Activated CD4-positive, alpha-beta T cell treated with anti-CD3 and anti-CD28 coated beads, Interleukin-2, Interleukin-4, amounts not matched to agents 100 ng/mL and 50 ng/mL, durations not matched to agents 16 hours and 8 hours (primary cell): Measurements from ENCODE around the gene DUOX2.

ENCODE experiments used
- DNase-seq: peaks from one replicate; pipeline ENCODE4 v3.0.0-alpha.2; 2020; ENCODE audit warnings: low spot score

The DUOX2 gene

DNA sequence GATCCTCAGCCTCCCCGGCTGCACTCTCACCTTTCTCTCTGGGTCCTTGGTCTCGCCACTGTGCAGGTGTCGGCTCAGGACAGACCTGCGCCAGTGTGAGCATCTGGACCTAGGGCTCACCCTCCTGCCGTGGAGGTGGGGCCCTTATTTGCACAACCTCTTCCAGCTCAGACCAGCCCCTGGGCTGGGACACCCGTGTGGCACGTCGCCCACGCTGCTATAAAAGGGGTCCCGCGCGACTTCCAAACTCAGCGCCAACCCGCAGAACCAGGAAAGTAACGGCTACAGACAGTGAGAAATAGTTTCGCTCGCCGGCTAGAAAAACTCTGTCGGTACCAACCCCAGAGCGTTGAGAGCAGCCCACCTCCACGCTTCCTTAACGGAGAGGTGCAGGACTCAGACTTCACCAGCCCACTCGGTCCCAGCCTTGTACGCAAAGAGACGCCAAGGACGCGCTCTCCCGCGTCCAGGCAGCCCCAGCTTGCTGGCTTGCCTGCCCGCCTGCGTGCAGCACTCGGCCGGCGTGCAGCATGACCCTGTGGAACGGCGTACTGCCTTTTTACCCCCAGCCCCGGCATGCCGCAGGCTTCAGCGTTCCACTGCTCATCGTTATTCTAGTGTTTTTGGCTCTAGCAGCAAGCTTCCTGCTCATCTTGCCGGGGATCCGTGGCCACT, at the start of gene DUOX2, which contains the start of gene DUOXA2:
TSS of gene DUOX2 (minus strand) at position 97 of the 675 bp plus-strand sequence. CDS start 761 bp downstream, outside the sequence.
TSS of gene DUOXA2 (plus strand) at position 251 of the 675 bp plus-strand sequence. CDS start at position 531, 280 bp downstream.
- DNase-seq: no peak

DNA sequence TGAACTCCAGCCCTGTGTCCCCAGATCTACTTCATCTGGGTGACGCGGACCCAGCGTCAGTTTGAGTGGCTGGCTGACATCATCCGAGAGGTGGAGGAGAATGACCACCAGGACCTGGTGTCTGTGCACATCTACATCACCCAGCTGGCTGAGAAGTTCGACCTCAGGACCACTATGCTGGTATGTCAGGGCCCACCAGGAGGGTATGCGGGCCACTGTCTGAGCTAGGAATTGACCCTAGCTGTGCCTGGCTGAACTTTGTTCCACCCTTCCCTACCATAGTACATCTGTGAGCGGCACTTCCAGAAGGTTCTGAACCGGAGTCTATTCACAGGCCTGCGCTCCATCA, 49.5 kb upstream of the DUOX2 start:
- DNase-seq: no peak

DNA sequence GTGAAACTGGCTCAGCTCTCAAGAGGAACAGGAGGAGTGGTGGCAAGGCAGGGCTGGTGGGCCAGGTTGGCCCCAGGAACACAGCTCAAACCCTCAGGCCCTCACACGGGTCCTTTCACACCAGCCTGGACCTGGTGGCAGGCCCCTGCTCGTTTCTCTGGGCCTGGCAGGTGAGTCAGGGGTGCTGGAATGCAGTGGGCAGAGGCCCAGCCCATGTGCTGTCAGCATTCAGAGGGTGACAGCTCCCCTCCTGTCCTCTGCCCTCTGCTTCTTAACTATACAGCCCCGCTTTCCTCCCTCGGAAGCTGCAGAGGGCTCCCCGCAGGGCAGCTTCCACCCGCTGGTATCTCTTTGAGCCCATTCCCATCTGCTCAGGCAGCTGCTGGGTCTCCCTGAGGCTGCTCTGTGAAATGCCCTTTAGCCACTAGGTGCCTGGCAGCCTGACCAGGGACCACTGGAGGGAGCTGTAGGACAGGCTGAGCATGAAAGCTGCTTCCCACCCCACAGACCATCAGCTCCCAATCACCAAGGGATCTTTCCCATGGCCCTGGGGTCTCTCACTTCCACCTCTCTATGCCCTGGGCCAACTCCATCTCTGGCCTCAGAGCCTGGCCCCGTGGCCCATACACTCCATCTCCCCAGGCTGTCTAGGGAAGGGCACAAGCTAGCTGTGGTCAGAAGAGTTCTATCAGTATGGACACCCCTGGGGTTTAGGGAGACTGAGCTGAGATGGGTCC, 49.0 kb upstream of the DUOX2 start:
- DNase-seq: peak; percentile 64

DNA sequence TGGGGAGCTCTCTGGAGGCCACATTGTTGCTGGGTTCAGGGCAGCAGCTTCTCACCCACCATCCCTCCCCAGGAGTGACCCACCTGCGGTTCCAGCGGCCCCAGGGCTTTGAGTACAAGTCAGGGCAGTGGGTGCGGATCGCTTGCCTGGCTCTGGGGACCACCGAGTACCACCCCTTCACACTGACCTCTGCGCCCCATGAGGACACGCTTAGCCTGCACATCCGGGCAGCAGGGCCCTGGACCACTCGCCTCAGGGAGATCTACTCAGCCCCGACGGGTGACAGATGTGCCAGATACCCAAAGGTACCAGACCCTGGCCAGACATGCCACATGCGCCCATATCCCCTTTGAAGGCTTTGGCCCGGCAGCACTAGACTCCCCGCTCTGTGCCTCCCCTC, 47.7 kb upstream of the DUOX2 start:
- DNase-seq: no peak

- DNase-seq: peak; percentile 28
Observed at GRCh38 chr15:45157974-45158373, 44.0 kb upstream of the DUOX2 start.

DNA sequence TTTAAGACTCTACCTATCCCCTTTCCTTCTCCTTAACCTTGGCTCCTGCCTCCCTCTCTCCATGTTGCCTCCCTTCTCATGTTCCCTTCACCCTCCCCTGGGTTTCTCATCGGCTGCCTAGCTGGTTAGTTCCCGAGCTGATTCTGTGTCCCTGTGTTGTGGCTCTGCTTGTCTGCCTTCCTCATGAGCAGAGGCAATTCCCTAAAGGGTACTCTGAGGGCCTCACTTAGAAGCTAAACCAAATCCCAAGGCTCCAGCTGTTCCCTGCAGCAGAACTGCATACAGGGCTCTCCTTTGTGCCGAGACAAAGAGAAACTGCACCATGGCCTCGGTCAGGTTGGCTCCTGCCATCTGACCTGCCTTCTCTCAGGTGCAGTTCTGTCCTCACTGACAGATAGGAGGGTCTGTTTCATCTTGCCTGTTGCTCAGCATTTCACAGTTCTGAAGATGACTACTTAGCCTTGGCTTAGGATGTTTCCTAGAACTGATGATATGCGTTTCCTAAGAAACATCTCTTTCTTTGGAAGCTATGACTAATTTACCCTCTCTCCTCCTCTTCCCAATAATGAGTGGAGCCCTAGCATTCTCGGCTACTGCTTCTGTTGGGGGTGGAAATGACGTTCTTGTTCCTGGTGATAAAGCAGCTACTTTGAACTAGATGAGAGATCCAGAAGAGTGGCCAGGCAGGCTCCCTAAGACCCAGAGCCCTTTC, 42.9 kb upstream of the DUOX2 start:
- peak; percentile 28 for DNase-seq

- DNase-seq: no peak
Observed at GRCh38 chr15:45155739-45156138, 41.8 kb upstream of the DUOX2 start.

GRCh38 chr15:45151998-45152828, 38.2 kb upstream of the DUOX2 start:
- DNase-seq: no peak

DNA sequence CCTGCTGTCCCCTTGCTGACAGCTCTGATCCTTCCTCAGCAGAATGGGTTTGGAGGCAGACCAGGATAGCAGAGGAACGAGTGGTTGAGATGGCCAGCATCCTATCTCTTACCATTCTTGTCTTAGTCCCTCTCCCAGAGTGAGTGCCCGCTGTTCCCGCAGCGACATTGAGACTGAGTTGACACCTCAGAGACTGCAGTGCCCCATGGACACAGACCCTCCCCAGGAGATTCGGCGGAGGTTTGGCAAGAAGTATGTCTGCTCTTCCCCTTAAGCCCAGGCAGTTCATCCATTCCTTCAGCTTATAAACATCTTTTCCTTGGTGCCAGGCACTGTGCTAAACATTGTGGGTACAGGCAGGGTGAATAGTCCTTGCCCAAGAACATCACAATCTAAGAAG, 37.0 kb upstream of the DUOX2 start:
- no peak for DNase-seq

- DNase-seq: no peak
Observed at GRCh38 chr15:45150481-45150880, 36.5 kb upstream of the DUOX2 start.

DNA sequence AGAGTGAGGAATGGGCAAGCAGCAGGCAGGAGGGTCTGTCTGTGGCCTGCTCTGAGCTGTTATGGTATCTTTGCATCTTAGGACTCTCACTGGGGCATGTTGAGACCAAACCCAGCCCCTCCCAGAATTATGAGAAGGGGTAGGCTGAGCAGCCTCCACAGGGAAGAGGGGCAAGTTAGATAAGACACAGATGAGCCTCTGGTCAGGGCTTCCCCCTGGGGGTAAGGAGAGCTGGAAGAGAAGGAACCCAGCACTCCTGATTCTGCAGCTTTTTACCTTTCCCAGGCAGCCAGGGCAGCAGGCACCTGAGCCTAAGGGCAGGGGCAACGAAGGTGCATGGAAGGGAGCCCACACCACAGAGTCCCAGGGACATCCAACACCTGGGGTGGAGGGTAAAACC, 35.1 kb upstream of the DUOX2 start:
- DNase-seq: no peak

GRCh38 chr15:45148076-45149059, 34.4 kb upstream of the DUOX2 start:
- DNase-seq: no peak

GRCh38 chr15:45147606-45148005, 33.6 kb upstream of the DUOX2 start:
- no peak for DNase-seq

DNA sequence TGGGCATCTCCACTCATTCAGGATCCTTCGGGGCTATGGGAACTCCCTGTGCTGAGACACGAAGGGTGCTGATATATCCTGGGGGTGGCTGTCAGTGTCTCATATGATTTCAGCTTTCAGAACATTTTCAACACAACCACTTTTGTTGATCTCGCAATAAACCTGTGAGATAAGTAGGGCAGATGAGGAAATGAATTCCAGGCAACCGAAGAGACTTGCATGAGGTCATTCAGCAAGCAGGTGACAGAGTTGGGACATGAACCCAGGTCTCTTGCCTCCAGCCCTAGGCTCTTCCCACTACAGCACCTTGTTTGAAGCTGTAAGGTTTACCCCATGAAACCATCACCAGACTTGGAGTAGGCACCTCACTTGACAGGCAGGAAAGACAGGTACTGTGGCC, 32.4 kb upstream of the DUOX2 start:
- no peak for DNase-seq

DNA sequence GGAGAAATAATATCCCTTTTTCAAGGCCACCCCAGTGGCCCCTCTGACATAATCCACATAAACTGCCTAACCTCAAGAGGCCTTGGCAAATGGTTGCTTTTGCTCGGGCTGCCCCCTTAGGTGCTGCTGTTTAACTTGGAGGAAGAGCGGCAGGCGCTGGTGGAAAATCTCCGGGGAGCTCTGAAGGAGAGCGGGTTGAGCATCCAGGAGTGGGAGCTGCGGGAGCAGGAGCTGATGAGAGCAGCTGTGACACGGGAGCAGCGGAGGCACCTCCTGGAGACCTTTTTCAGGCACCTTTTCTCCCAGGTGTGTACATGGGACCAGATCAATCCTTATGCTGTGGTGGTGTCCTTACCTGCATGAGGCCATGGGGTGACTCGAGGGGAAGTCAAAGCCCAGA, 30.8 kb upstream of the DUOX2 start:
- DNase-seq: no peak

DNA sequence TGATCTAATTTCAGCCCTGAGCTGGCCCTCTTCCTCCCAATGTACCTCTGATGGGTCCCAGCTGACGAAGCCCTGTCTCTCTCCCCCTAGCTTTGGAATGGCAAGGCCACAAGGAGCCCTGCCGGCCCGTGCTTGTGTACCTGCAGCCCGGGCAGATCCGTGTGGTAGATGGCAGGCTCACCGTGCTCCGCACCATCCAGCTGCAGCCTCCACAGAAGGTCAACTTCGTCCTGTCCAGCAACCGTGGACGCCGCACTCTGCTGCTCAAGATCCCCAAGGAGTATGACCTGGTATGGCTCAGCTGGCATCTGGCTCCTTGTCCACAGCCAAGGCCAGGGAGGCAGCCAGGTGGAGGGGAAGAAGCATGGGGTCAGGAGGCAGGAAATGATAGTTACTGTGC, 30.0 kb upstream of the DUOX2 start:
- no peak for DNase-seq

DNA sequence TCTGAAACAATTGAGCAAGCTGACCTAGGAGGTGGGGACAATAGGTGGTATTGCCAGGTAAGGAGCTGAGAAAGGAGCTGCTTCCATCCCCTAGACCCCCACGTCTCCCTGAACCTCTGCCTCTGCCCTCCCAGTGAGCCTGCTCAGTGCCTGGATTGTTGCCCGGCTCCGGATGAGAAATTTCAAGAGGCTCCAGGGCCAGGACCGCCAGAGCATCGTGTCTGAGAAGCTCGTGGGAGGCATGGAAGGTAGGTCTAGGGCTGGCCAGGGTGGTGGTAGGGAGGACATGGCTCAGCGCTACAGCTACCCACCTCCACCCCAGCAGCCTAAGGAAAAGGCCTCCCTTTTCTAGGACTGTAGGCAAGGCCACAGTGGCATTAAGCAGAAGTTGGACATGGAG, 29.1 kb upstream of the DUOX2 start:
- DNase-seq: no peak

GRCh38 chr15:45141386-45141785, 27.4 kb upstream of the DUOX2 start:
- DNase-seq: no peak

DNA sequence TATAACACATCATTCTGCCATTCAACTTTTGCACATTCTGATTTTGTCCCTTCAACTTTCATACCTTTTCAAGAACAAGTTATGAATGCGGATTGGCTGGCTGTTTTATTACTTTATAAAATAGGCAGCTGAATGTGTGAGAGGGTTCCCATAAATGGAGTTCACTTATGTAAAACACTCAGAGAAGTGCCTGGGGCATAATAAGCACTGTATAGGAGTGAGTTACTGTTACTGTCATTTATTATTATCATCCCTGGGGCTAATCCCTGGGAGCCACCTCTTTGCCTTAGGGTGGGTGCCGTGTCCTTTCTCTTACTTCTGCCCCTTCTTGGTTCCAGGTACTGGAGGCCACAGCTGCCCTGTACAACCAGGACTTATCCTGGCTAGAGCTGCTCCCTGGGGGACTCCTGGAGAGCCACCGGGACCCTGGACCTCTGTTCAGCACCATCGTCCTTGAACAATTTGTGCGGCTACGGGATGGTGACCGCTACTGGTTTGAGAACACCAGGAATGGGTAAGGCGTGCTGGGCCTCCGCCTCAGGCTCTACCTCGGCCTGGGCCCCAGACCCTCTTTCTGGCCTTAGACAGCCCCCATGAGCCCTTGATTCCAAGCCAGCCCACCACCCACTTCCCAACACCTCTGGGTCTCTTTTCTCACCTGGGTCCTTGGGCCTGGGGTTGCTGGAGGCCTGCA, 26.7 kb upstream of the DUOX2 start:
- no peak for DNase-seq

DNA sequence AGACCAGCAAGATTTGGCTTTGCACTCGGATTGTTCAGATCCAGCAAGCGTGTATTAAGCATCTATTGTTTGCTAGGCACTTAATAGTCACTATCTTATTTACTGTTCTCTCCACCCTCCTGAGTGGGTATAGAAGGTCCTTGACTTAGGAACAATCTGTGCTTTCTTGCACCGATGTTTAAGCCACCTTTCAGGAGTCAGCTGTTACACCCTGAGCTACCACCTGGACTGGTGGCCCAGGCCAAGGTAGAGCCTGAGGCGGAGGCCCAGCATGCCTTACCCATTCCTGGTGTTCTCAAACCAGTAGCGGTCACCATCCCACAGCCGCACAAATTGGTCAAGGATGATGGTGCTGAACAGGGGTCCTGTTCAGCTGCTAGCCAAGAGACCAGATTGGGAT, 25.8 kb upstream of the DUOX2 start:
- no peak for DNase-seq
